GM19372 (cell line): Measurements from ENCODE around the gene OR13F1.
"Not testable (repeated sequence)": the region's sequence is repeated elsewhere in the genome, so short reads cannot be mapped to it uniquely, and the experiment has no call there.

ENCODE experiments used
- ATAC-seq: cut with Tn5 transposase; IDR thresholded peaks from one replicate; pipeline ENCODE4 v1.9.1; 2021; ENCODE audit warnings: mild to moderate bottlenecking, low read depth, moderate library complexity; ENCODE audit not compliant: unreplicated experiment

The OR13F1 gene

GRCh38 chr9:104503963-104504362 is at the start of gene OR13F1:
Gene OR13F1 (plus strand): TSS chr9:104504263. CDS start chr9:104504263, 0 bp downstream.
- no peak for ATAC-seq

GRCh38 chr9:104456831-104457230 is 47.2 kb upstream of the OR13F1 start:
- no peak for ATAC-seq

GRCh38 chr9:104463864-104464263 is 40.2 kb upstream of the OR13F1 start:
- no peak for ATAC-seq

GRCh38 chr9:104468261-104468660 is 35.8 kb upstream of the OR13F1 start:
- no peak for ATAC-seq

GRCh38 chr9:104482921-104483570 is 21.0 kb upstream of the OR13F1 start:
- no peak for ATAC-seq

GRCh38 chr9:104485014-104485413 is 19.0 kb upstream of the OR13F1 start:
- no peak for ATAC-seq

GRCh38 chr9:104494808-104495207 is 9.3 kb upstream of the OR13F1 start:
- ATAC-seq = no peak

GRCh38 chr9:104503440-104503839 is 623 bp upstream of the OR13F1 start:
- ATAC-seq = no peak

- no peak for ATAC-seq
Observed at GRCh38 chr9:104506565-104506964, 2.5 kb downstream of the OR13F1 start.

GRCh38 chr9:104514901-104515300 is 10.8 kb downstream of the OR13F1 start:
- no peak for ATAC-seq

GRCh38 chr9:104520241-104520640 is 16.2 kb downstream of the OR13F1 start:
- not testable (repeated sequence) for ATAC-seq

- no peak for ATAC-seq
Observed at GRCh38 chr9:104527109-104527508, 23.0 kb downstream of the OR13F1 start, which contains the start of gene OR13C4. Gene OR13C4 (minus strand): TSS chr9:104527209. CDS start chr9:104527209, 0 bp downstream.

GRCh38 chr9:104536756-104537155 is 32.7 kb downstream of the OR13F1 start, which contains the start of gene OR13C3:
Gene OR13C3 (minus strand): TSS chr9:104536856. CDS start chr9:104536723, 133 bp downstream.
- ATAC-seq = no peak

- ATAC-seq = no peak
Observed at GRCh38 chr9:104539275-104539674, 35.2 kb downstream of the OR13F1 start.

GRCh38 chr9:104544644-104545043 is 40.6 kb downstream of the OR13F1 start:
- ATAC-seq = no peak

GRCh38 chr9:104553261-104553660 is 49.2 kb downstream of the OR13F1 start:
- no peak for ATAC-seq
